Heart left ventricle (tissue), 13 donors: ENCODE results near the gene TACC2.

ENCODE experiments used
- POLR2A ChIP-seq, 2 donors: fragments of 450-650 bp; IDR thresholded peaks; one replicate each; pipeline ENCODE4 v1.6.1; 2017; ENCODE audit warnings: antibody characterized with exemption in 2 of 2, mild to moderate bottlenecking in 2 of 2, moderate library complexity in 2 of 2
- TF ChIP-seq, protein P1 (sequence below), 12 donors: fragments of 200-600 bp; sonication (generic) in 4 of 12; IDR thresholded peaks; one replicate each; pipeline versions ENCODE4 v1.5.0 to v1.8.0; 2018 to 2022; ENCODE audit warnings: antibody characterized with exemption in 12 of 12, mild to moderate bottlenecking in 5 of 12
- donor health status: ischemic (EF 13 %, LVEDD 7.1; RV severe dilation, severe dysfunction).
- donor health status: DM: no; HTN: yes; CAD: no.
- donor health status: DM: no; HTN: no; CAD: no.
- donor health status: ischemic (EF 25% LVEDD 6.9; RV normal size, moderate dysfunction).
- donor health status: ischemic (EF 25% LVEDD 5.7; RV mildly dilated, moderate dysfunction).
- donor health status: ischemic (EF 35%, LVEDD 5.7; RV mildly dilated, moderate dysfunction).
- donor health status: nonischemic (EF 11% LVEDD 7.7; RV severe dilation, severe dysfunction).
- donor health status: DM: yes; HTN: yes; CAD: no.
- donor health status: PGD.
- donor health status: ischemic (EF 29% LVEDD 5.4; RV normal size, mild dysfunction).
- donor health status: nonischemic (EF 23%, LVEDD 6.1; RV moderate dilation, normal function).

DNA sequence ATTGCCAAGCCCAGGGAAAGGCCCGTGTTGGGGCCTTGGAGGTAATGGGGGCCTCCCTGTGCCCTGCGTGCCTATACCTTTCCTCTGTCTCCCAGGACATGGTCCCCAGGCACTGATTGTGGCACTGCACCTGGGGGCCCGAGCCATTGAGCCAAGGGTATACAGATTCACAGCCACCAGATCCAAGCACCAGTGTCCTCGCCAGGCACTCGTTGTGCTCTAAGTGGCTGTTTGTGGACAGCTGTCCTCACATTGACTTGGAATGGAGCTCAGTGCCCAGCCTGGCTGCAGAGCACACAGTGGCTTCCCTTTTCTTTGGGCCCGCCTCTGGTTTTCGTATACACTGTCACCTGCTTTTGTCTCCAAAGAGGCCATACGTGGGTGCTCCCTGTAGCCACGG lies 210.1 kb downstream of the TACC2 start:
- TF ChIP-seq, protein P1, sequence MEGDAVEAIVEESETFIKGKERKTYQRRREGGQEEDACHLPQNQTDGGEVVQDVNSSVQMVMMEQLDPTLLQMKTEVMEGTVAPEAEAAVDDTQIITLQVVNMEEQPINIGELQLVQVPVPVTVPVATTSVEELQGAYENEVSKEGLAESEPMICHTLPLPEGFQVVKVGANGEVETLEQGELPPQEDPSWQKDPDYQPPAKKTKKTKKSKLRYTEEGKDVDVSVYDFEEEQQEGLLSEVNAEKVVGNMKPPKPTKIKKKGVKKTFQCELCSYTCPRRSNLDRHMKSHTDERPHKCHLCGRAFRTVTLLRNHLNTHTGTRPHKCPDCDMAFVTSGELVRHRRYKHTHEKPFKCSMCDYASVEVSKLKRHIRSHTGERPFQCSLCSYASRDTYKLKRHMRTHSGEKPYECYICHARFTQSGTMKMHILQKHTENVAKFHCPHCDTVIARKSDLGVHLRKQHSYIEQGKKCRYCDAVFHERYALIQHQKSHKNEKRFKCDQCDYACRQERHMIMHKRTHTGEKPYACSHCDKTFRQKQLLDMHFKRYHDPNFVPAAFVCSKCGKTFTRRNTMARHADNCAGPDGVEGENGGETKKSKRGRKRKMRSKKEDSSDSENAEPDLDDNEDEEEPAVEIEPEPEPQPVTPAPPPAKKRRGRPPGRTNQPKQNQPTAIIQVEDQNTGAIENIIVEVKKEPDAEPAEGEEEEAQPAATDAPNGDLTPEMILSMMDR (IDR thresholded peaks at IDR 0.05) = no peak
- TF ChIP-seq POLR2A (IDR thresholded peaks at IDR 0.05) = no peak
